ENCODE data around the gene MACROD2.

Gene MACROD2

GRCh38 chr20:16078172-16078898 lies 2083.0 kb downstream of the MACROD2 start:
- DNase-seq (ENCODE audit: low spot score): no peak

- DNase-seq (ENCODE audit: low spot score): no peak
Observed at GRCh38 chr20:16081421-16081820, 2086.1 kb downstream of the MACROD2 start.

- DNase-seq (ENCODE audit: low spot score): no peak
Observed at GRCh38 chr20:16082051-16082550, 2086.8 kb downstream of the MACROD2 start.

GRCh38 chr20:16083639-16084280 lies 2088.4 kb downstream of the MACROD2 start:
- no peak for DNase-seq (ENCODE audit: low spot score)

GRCh38 chr20:16095226-16095625 lies 2099.9 kb downstream of the MACROD2 start:
- DNase-seq (ENCODE audit: low spot score): no peak

- DNase-seq (ENCODE audit: low spot score): no peak
Observed at GRCh38 chr20:16096756-16097326, 2101.5 kb downstream of the MACROD2 start.

- DNase-seq (ENCODE audit: low spot score): no peak
Observed at GRCh38 chr20:16097788-16098187, 2102.5 kb downstream of the MACROD2 start.

GRCh38 chr20:16098890-16099639 lies 2103.7 kb downstream of the MACROD2 start:
- DNase-seq (ENCODE audit: low spot score): no peak

GRCh38 chr20:16100111-16100510 lies 2104.8 kb downstream of the MACROD2 start:
- no peak for DNase-seq (ENCODE audit: low spot score)

GRCh38 chr20:16100767-16101166 lies 2105.5 kb downstream of the MACROD2 start:
- no peak for DNase-seq (ENCODE audit: low spot score)
